GM10847 (cell line): Measurements from ENCODE around the gene ARL9.

Source experiments
- POLR2A ChIP-seq: IDR thresholded peaks from 2 replicates; pipeline ENCODE4 v1.6.1; 2011; ENCODE audit not compliant: insufficient read length; ENCODE audit errors: extremely low read depth

ARL9 gene, protein sequence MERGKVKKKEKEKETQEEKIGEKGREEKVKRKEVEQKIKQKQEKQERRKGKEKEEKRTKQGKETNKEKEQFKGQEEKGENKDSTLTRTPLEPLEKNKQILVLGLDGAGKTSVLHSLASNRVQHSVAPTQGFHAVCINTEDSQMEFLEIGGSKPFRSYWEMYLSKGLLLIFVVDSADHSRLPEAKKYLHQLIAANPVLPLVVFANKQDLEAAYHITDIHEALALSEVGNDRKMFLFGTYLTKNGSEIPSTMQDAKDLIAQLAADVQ

DNA sequence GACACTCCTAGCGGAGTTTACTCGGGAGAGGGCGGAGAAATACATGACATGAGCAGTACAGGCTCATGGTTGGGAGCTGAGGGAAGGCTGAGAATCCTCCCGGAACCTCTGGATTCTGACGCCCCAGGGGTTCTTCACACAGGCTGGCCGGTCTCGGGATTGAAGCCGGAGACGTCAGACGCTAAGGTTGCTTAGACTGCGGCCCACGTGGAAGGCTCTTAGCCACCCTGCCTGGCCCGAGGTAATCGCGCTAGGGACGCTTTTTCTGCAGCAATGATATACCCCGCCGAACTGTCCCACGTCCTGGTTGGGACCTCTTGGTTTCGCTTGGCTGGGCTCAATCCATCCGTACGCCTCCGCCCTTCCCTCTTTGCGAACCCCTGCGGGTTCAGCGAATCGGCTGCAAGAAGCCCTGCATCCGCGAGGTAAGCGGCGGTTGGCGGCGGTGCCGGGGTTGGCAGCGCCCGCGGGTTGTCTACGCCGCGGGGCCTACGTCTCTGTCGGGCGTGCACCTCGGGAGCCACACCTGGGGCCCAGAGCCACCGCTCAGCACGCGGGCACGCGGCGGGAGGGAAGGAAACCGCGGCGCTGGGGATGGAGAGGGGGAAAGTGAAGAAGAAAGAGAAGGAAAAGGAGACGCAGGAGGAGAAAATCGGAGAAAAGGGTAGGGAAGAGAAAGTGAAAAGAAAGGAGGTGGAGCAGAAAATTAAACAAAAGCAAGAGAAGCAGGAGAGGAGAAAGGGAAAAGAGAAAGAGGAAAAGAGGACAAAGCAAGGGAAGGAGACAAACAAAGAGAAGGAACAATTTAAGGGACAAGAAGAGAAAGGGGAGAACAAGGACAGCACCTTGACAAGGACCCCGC lies at the start of gene ARL9:
TSS of gene ARL9 (plus strand) at position 523 of the 862 bp plus-strand sequence. CDS start at position 595, 72 bp downstream.
- no peak for TF ChIP-seq POLR2A

DNA sequence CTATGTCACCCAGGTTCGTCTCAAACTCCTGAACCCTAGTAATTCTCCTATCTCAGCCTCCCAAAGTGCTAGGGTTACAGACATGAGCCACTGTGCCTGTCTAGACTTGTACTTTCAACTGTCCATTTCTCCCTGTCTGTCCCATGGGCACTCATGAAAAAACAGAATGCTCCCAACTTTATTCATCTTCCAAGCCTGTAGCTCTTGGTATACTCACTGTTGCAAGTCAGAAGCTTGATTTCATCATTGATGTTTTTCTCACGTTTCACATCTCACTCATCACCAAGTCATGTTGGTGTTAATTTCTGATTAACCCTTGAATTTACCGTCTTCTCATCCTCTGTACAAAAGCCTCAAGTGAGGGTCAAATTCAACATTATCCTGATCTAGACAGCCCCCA lies 45.5 kb upstream of the ARL9 start:
- no peak for TF ChIP-seq POLR2A

DNA sequence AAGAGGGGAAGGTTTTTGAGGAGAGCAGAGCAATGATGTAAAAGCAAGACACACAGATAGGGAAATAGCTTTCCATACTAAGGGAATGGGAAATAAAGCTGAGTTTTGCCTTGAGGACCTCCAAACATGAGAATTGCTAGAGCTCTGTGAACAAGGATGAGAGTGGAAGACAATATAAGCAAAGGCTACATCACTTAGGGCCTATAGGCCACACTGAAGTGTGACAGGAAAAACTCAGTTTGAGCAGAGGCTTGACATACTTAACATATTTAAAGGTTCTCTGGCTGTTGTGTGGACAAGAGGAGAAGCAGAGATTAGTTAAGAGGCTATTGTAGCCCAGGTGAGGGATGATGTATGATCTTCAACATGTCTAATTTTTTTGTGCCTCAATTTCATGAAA lies 43.4 kb upstream of the ARL9 start:
- no peak for TF ChIP-seq POLR2A

DNA sequence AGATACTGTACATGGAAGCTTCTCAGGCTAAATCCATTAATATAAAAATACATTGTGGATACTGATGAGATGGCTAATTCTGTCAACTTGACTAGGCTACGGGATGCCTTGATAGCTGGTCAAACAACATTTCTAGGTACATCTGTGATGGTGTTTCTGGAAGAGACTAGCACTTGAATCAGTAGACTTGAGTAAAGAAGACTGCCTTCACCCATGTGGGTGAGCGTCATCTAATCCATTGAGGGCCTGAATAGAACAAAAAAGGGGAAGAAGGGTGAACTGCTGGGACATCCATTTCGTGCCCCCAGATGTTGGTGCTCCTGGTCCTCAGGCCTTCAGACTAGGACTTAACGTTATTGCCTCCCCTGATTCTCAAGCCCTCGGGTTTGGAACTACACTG lies 41.9 kb upstream of the ARL9 start:
- no peak for TF ChIP-seq POLR2A

DNA sequence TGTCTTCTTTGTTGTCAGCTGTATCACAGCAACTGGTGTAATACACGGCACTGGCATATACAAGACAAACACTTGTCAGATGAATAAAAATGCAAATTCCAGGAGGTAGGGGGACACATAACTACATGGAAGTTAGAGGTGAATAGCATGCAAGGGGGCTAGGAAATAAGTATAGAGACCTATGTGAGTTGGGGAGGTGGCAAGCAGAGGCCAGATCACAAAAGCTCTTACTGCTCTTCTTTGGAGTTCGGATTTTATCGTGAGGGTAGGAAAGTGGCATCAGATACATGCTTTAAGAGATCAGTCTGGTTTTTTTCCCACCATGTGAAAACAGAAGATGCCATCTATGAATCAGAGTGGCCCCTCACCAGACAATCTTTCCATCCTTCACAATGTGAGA lies 41.0 kb upstream of the ARL9 start:
- no peak for TF ChIP-seq POLR2A

DNA sequence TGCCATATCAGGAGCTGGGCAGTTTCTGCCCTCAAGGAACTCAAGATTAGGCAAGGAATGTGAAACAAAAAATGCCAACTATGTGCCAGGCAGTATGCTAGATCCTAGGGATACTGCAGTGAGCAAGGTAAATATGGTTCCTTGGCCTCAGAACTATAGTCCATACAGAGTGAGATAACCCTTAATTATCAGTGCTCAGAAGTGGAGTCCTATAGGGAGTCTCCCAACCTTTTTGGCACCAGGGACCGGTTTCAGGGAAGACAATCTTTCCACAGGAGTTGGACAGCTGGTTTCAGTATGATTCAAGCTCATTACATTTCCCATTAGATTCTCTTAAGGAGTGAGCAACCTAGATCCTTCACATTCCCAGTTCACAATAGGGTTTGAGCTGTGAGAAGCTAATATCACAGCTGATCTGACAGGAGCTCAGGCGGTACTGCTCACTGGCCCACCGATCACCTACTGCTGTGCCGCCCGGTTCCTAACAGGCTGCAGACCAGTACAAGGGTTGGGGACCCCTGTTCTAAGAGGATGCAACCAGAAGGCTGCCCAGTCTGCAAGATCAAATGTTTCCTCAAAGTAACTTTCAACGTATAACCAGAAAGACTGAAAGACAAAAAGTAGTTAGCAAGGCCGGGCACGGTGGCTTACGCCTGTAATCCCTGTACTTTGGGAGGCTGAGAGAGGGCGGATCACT lies 39.8 kb upstream of the ARL9 start:
- no peak for TF ChIP-seq POLR2A

DNA sequence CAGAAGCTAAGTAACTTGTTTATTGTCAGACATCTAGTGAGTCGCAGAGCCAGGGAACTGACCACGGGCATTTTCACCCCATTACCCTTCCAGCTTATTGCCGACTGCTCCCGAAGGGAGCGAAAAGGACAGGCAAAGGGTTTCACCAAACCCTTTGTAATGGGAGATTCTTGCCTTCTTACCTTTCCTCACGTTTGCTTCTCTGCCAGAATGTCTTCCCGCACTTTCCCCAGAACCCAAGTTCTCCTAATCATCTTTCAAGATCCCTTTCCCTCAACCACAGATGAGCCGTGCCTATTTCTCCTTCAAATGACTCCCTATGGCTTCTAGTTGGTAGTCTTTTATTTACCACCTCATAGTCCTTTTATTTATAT lies 38.7 kb upstream of the ARL9 start:
- TF ChIP-seq POLR2A = no peak

DNA sequence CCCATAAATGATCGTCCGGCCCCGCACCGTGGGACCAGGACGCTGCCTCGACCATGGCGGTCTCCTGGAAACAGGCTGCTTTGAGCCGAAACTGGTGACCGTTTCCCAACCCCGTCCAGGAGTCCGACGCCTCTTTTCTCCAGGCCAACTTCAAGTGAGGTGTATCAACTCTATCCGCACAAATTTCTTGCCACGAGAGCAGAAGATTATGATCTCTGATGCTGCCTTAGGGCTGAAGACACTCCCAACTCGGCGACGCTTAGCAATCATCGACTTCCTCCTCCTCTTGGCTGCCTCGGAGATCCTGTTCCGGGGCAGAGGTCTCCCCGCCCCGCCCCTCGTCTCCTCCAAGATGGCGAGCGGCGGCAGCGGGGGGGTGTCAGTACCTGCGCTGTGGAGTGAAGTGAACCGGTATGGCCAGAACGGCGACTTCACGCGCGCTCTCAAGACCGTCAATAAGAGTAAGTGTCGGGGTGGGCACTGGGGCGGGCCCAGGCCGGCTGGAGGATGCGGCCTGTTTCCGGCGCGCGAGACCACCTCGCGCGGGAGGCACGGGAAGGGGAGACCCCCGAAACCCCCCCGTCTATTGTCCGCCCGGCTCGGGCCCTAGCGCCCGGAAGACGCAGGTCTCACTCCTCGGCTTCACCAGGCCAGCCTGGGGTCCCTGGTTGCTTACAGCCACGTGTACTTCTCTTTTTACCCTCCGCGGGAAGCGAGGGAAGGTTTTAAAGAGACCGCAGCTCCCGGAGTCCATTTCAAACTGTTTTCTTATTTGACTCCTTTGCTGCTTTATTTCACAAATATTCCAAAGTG lies 38.1 kb upstream of the ARL9 start, which contains the start of gene SRP72:
TSS of gene SRP72 (plus strand) at position 334 of the 813 bp plus-strand sequence. CDS start at position 353, 19 bp downstream.
- TF ChIP-seq POLR2A = peak; percentile 85

DNA sequence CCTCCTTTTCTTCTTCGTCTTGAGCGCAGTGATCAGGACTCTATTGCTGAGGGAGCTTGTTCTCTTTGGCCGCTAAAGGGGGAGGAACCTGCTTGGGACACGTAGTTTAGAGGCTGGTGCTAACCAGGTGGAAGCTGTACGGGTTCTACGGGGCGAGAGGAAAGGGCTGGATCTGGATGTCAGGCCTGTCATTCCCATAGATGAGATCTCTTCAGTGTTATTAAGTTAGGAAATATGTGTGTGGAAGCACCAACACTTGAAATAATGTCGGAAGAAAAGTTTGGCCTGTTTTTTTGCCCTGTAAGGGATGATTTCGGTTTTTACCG lies 37.5 kb upstream of the ARL9 start:
- no peak for TF ChIP-seq POLR2A

DNA sequence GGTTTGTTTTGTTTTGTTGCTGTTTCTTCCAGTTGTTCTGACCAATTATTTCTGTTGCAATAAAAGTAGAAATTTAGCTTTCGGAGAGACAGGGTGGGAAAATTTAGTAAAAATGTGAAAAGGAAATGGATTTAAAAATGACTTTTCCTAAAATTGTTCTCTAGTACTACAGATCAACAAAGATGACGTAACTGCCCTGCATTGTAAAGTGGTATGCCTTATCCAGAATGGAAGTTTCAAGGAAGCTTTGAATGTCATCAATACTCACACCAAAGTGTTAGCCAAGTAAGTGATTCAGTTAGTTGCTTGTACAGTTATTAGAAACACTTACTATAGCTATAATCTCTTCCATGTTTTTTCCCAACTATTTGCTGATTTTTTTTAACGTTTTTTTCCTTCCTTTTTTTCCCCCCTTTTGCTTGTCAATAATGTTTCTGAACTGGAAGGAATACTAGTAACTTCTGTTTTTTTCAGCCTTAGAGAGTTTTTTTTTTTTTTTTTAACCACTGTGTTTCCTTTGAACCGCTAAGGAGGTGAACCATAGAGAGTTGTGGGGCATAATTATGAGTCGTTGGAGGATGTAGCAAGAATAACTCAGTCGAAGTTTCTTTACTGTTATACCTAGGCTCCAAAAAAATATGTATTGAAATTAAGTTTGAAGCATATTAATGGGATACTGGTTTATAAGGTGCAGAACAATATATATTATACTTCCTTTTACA lies 35.9 kb upstream of the ARL9 start:
- TF ChIP-seq POLR2A = no peak

DNA sequence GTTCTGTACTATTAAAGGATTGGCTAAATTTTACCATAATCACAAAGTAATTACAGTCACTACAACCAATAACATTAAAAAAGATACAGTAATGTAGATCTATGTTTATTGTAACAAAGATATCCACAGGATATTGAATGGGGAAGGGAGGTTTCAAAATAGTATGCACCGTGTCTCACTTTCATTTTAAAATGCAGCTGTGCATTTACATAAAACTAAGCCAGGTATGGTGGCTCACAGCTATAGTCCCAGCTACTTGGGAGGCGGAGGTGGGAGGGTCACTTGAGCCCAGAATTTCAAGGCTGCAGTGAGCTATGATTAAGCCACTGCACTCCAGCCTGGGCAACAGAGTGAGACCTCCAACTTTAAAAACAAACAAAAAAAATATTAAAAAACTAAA lies 29.7 kb upstream of the ARL9 start:
- TF ChIP-seq POLR2A = no peak

DNA sequence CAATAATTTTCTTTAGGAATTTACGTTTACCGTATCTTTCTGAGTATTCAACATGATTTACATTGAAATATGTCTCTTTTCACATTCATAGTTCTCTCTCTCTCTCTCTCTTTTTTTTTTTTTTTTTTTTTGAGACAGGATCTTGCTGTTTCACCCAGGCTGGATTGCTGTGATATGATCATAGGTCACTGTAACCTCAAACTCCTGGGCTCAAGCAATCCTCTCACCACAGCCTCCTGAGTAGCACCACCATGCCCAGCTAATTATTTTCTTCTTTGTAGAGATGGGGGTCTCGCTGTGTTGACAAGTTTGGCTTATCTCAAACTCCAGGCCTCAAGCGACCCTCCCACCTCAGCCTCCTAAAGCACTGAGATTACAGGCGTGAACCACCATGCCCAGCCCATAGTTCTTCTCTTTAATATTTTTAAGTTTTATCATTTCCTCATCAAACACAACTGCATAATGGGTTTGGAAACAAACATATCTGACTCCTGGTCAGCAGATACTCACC lies 28.3 kb upstream of the ARL9 start:
- no peak for TF ChIP-seq POLR2A

DNA sequence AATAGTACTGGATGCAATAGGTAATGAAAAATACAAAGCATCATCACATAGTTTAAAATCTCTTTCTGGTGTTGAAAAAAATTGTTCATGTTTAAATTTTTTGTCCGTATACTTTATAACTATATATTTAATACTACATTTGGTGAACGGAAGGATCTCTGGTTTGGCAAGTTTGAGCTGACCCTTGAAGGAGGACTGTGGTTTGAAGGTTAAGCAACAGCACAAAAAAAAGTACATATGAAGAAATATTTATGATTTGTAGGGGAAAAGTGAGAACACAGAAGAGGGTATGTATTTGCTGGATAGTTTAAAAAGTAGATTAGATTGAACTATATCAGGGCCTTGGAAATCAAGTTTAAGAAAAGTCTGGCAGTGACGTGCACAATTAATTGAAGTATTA lies 24.9 kb upstream of the ARL9 start:
- no peak for TF ChIP-seq POLR2A

DNA sequence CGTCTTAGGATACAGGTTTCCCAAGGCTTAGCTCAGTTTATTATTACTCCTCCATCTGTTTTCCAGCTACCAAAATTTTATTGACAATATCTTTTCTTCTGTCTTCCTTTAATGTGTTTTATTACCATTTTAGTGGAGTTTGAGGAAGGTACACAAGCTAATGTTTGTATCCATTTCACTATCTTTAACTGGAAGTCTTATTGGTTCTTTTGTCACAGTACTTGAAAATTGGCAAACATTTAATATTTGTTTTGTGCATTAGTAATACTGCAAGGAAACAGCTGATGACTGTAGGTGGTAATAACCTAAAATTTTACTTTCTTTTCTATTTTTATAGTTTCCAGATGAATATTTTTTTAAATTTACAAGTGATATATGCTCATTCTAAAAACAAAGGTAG lies 9.3 kb upstream of the ARL9 start:
- TF ChIP-seq POLR2A = no peak
